BE2C (cell line): ENCODE results near the gene TMEM219.
A peak's percentile ranks its signal among the peaks of the same experiment; 100 is the strongest.

Experiments used
- DNase-seq: peaks from one replicate; pipeline ENCODE4 v3.0.0-alpha.2; 2020
- H3K27me3 ChIP-seq: fragments of 250-450 bp; sonication (Bioruptor Pico); 2 replicates; pipeline ENCODE4 v1.5.1; 2020; ENCODE audit warnings: mild to moderate bottlenecking
- H3K36me3 ChIP-seq: fragments of 250-450 bp; sonication (Bioruptor Pico); 2 replicates; pipeline ENCODE4 v1.5.1; 2020; ENCODE audit warnings: mild to moderate bottlenecking
- H3K4me1 ChIP-seq: fragments of 250-450 bp; sonication (Bioruptor Pico); 2 replicates; pipeline ENCODE4 v1.5.1; 2020
- H3K4me3 ChIP-seq: 2 replicates; pipeline ENCODE4 v1.5.1; 2011; ENCODE audit warnings: low read depth, low read length
- H3K9me3 ChIP-seq: fragments of 250-450 bp; sonication (Bioruptor Pico); 2 replicates; pipeline ENCODE4 v1.5.1; 2020
- TF ChIP-seq, protein P1 (sequence below): IDR thresholded peaks from 2 replicates; pipeline ENCODE4 v1.5.1; 2012; ENCODE audit warnings: mild to moderate bottlenecking, low read depth, low read length

Gene TMEM219

DNA sequence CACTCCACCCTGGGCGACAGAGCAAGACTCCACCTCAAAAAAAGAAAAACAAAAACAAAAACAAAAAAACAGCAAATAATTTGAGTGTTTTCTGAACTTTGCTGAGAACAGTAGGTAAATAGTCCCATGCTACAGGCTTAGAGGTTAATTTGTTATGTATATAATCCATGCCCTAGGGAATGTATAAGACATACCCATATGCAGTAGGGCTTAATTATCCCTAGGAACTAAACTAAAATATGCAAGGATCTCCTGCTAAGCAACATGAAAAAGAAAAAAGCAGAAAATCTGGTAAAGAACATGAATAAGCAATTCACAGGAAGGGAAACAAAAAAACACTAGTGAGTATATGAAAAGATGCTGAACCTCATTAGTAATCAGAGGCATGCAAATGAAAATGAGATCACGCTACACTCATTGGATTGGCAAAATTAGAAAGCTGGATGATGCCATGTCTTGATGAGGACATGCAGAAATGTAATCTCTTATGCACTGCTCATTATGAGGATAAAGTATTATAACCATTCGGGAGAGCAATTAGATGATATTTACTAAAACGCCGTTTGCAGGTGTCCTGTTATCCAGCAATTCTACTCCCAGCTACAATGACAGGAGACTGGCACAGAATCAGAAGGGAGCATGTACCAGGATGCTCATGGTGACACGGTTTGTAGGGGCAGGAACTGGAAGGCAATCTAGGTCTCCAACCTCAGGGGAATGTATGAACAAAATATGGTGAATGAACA is 41.4 kb upstream of the TMEM219 start:
- Histone ChIP-seq H3K36me3 (no peaks in the 10 kb centered on the region; the same call in 1 of the 2 replicates), H3K4me3 (no peak overlapping the region), H3K4me1 (no peaks in the 10 kb centered on the region), H3K9me3 (no peaks in the 10 kb centered on the region), H3K27me3 (no peaks in the 10 kb centered on the region)
- DNase-seq, result no peak
- TF ChIP-seq, protein P1, sequence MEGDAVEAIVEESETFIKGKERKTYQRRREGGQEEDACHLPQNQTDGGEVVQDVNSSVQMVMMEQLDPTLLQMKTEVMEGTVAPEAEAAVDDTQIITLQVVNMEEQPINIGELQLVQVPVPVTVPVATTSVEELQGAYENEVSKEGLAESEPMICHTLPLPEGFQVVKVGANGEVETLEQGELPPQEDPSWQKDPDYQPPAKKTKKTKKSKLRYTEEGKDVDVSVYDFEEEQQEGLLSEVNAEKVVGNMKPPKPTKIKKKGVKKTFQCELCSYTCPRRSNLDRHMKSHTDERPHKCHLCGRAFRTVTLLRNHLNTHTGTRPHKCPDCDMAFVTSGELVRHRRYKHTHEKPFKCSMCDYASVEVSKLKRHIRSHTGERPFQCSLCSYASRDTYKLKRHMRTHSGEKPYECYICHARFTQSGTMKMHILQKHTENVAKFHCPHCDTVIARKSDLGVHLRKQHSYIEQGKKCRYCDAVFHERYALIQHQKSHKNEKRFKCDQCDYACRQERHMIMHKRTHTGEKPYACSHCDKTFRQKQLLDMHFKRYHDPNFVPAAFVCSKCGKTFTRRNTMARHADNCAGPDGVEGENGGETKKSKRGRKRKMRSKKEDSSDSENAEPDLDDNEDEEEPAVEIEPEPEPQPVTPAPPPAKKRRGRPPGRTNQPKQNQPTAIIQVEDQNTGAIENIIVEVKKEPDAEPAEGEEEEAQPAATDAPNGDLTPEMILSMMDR, result no peak

DNA sequence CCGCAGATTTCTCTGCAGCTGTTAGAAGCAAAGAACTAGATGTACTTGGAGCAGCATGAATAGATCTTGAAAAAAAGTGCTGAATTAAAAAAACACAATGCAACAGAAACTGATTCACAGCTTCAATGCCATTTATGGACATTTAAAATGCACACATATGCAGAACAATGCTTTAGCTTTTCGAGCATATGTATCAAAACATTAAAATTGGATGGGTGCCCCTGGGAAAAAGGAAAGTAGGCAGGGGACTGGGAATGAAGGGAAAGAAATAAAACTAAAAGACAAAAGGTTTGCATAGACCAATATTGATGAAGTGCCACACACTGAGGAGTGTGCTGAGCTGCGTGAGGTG is 40.9 kb upstream of the TMEM219 start:
- Histone ChIP-seq H3K9me3 (no peaks in the 10 kb centered on the region), H3K27me3 (no peaks in the 10 kb centered on the region), H3K4me1 (no peaks in the 10 kb centered on the region), H3K4me3 (no peak overlapping the region), H3K36me3 (no peaks in the 10 kb centered on the region; the same call in 1 of the 2 replicates)
- TF ChIP-seq, protein P1, result no peak
- no peak for DNase-seq

DNA sequence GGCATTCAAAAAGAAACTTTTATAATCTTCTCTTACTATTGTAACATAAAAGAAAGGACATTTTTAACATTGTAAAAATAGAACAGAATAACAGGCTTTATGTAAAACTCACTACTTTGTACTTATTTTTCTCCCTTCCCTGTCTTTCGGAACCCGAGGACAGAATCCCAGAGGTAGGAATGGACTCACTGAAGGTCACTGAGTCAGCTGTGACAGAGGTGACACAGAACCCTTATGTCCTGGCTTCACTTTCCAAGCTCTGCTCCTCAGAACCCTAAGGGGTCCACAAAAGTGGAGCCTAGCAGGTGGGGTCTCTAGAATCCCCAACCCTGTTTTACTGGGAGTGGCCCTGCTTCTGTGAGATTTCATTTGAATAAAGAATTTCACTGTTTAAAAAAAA is 39.6 kb upstream of the TMEM219 start:
- DNase-seq, result no peak
- Histone ChIP-seq H3K36me3 (no peaks in the 10 kb centered on the region; the same call in 1 of the 2 replicates), H3K9me3 (no peaks in the 10 kb centered on the region), H3K4me1 (no peaks in the 10 kb centered on the region), H3K27me3 (no peaks in the 10 kb centered on the region), H3K4me3 (no peak overlapping the region)
- TF ChIP-seq, protein P1, result no peak

DNA sequence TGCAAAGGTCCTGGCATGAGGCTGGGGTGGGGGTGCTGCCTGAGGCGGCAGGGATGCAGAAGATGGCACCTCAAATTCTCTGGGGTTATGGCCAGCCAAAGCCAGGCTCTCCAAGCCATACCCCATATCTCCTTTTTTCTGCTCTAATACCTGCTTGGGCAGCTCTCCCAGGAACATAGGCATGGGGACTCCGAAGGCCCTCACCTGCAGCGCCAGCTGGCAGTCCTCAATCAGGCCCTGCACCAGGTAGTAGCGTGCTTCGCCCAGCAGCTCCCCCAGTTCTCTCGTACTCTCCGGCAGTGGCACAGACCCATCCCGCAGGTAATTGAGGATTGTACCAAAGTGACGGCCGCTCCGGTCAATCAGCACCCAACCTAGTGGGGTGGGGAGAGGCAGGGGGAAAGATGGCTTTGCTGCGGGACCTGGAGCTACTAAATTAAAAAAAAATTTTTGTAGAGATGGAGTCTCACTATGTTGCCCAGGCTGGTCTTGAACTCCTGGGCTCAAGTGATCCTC is 38.8 kb upstream of the TMEM219 start:
- H3K36me3 ChIP-seq, result no peaks in the 10 kb centered on the region; the same call in 1 of the 2 replicates
- H3K4me3 ChIP-seq, result no peak overlapping the region
- H3K27me3 ChIP-seq, result no peaks in the 10 kb centered on the region
- no peak for DNase-seq
- H3K9me3 ChIP-seq, result no peaks in the 10 kb centered on the region
- TF ChIP-seq, protein P1, result no peak
- H3K4me1 ChIP-seq, result no peaks in the 10 kb centered on the region

DNA sequence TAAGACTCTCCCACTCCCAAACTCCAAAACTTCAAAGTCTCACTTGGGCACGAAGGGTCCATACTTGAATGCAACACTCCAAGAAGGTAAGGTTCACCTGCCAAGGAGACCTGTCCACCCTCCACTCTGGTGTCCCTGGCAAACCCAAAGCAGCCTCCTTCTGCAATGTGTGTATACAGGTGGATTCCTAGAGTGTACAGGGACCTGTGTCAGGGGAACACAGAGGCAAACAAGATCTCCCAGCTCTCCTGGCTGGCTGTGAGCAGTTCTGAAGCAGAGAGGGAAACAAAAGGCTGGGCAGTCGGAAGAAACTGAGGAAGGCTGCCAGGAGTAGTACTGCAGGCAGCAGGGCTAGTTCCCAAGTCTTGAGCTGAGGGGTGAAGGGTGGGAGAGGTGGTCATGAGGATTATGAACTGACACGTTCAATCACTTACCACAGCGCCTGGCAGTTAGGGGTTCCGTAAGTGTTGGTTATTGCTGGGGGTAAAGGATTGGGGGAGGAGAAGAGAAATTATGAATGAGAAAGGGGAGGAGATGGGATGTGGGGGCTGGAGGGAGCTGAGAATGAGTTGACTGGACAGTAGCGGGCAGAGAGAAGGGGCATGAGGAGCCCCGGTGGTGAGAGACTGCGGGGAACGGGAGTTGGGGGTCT is 36.6 kb upstream of the TMEM219 start:
- DNase-seq, result no peak
- TF ChIP-seq, protein P1, result no peak
- Histone ChIP-seq H3K4me1 (no peaks in the 10 kb centered on the region), H3K4me3 (peak overlapping the region; percentile 82), H3K27me3 (no peaks in the 10 kb centered on the region), H3K9me3 (no peaks in the 10 kb centered on the region), H3K36me3 (no peaks in the 10 kb centered on the region)
